MM.1S (cell line): ENCODE measurements around the gene PRUNE2.

Source experiments
- EZH2 ChIP-seq: fragments of 300-600 bp; sonication (generic); optimal IDR thresholded peaks from 2 replicates; pipeline ENCODE3; 2017; ENCODE audit warnings: low read depth, mild to moderate bottlenecking, antibody characterized with exemption, low read length, mixed read lengths
- TF ChIP-seq, protein P1 (sequence below): fragments of 300-600 bp; sonication (generic); IDR thresholded peaks from 2 replicates; pipeline ENCODE4 v1.5.1; 2016; ENCODE audit warnings: antibody characterized with exemption, low read length, mixed read lengths

DNA sequence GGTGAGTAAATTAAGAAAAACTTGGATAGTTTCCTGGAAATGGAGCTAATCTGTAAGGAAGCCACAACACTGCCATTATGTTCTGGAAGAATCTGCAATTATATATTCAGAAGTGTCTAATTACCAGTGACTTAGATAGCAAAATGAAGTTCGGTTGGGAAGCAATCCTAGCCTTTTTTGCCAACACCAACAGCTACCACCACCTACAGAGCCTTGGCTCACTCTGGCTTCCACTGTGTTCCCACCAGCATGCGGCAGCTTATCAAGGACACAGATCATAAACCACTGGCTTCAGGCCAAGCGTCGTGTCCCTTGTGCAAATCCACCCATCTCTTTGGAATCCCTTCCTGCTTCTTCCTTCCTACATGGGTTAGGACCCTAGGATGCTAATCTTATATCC, 259.7 kb downstream of the PRUNE2 start:
- TF ChIP-seq EZH2: no peak
- TF ChIP-seq, protein P1, sequence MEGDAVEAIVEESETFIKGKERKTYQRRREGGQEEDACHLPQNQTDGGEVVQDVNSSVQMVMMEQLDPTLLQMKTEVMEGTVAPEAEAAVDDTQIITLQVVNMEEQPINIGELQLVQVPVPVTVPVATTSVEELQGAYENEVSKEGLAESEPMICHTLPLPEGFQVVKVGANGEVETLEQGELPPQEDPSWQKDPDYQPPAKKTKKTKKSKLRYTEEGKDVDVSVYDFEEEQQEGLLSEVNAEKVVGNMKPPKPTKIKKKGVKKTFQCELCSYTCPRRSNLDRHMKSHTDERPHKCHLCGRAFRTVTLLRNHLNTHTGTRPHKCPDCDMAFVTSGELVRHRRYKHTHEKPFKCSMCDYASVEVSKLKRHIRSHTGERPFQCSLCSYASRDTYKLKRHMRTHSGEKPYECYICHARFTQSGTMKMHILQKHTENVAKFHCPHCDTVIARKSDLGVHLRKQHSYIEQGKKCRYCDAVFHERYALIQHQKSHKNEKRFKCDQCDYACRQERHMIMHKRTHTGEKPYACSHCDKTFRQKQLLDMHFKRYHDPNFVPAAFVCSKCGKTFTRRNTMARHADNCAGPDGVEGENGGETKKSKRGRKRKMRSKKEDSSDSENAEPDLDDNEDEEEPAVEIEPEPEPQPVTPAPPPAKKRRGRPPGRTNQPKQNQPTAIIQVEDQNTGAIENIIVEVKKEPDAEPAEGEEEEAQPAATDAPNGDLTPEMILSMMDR: no peak
